Activated naive CD4-positive, alpha-beta T cell treated with anti-CD3 and anti-CD28 coated beads, Interleukin-2, amount 50 U/mL, for 72 hours (primary cell): ENCODE data around the gene CHGA. TPM values are rescaled to one million over a fixed set of nuclear protein-coding genes. Genes with fewer than 3 reads are reported as not detected.

Source experiments
- ATAC-seq, 2 donors: fragments of 150-1000 bp; cut with Tn5 transposase; 2 replicates each; pipeline ENCODE4 v1.10.0; 2021; ENCODE audit warnings: mild to moderate bottlenecking in 2 of 2, moderate library complexity in 2 of 2
- DNase-seq, 2 donors: peaks; one replicate each; pipeline ENCODE4 v3.0.0; 2021 to 2022; ENCODE audit warnings: low spot score in 2 of 2
- H3K27ac Mint-ChIP-seq, 2 donors: one replicate each; pipeline ENCODE4 v1.8.0; 2022; ENCODE audit warnings: mild to moderate bottlenecking in 2 of 2, mixed read lengths in 2 of 2
- H3K36me3 Mint-ChIP-seq, 2 donors: one replicate each; pipeline ENCODE4 v1.8.0; 2022; ENCODE audit warnings: mixed read lengths in 2 of 2
- H3K9me3 Mint-ChIP-seq, 2 donors: one replicate each; pipeline ENCODE4 v1.8.0; 2022; ENCODE audit warnings: mixed read lengths in 2 of 2
- total RNA-seq, 2 donors: library from RNA; stranded (reverse); gene quantifications; one replicate each; pipeline ENCODE4 v1.2.3, GENCODE V29; 2022

The CHGA gene
- total RNA-seq, 2 donors from 2014 or later: not detected

- Mint-ChIP-seq H3K27ac (no peak overlapping the region), H3K36me3 (peaks cover 0 to 10% of the 10 kb centered on the region in 2 donors), H3K9me3 (peaks cover 0 to 13% of the 10 kb centered on the region in 2 donors)
- DNase-seq (no peak), ATAC-seq (no peak)
Observed at GRCh38 chr14:92923744-92924103, 774 bp downstream of the CHGA start.

GRCh38 chr14:92924247-92924646 is 1.3 kb downstream of the CHGA start:
- no peak for ATAC-seq
- peaks cover 0 to 13% of the 10 kb centered on the region in 2 donors for H3K9me3 Mint-ChIP-seq
- H3K27ac Mint-ChIP-seq: no peak overlapping the region
- H3K36me3 Mint-ChIP-seq: peaks cover 0 to 10% of the 10 kb centered on the region in 2 donors
- no peak for DNase-seq

GRCh38 chr14:92925446-92925845 is 2.5 kb downstream of the CHGA start:
- H3K27ac Mint-ChIP-seq: no peak overlapping the region
- H3K9me3 Mint-ChIP-seq: peaks cover 0 to 13% of the 10 kb centered on the region in 2 donors
- ATAC-seq (no peak), DNase-seq (no peak)
- peaks cover 0 to 10% of the 10 kb centered on the region in 2 donors for H3K36me3 Mint-ChIP-seq

GRCh38 chr14:92926180-92926845 is 3.4 kb downstream of the CHGA start:
- Mint-ChIP-seq H3K36me3 (peaks cover 0 to 10% of the 10 kb centered on the region in 2 donors), H3K27ac (no peak overlapping the region), H3K9me3 (peaks cover 0 to 9% of the 10 kb centered on the region in 2 donors)
- ATAC-seq: no peak
- no peak for DNase-seq

GRCh38 chr14:92926931-92927330 is 4.0 kb downstream of the CHGA start:
- ATAC-seq (no peak), DNase-seq (no peak)
- Mint-ChIP-seq H3K36me3 (peaks cover 0 to 8% of the 10 kb centered on the region in 2 donors), H3K27ac (no peak overlapping the region), H3K9me3 (peaks cover 0 to 5% of the 10 kb centered on the region in 2 donors)

GRCh38 chr14:92927349-92928257 is 4.7 kb downstream of the CHGA start:
- H3K9me3 Mint-ChIP-seq: peaks cover 0 to under 1% of the 10 kb centered on the region in 2 donors
- H3K27ac Mint-ChIP-seq: no peak overlapping the region
- no peak for ATAC-seq

GRCh38 chr14:92928258-92928629 is 5.3 kb downstream of the CHGA start:
- no peak for ATAC-seq
- no peak overlapping the region for H3K27ac Mint-ChIP-seq
- no peaks in the 10 kb centered on the region for H3K9me3 Mint-ChIP-seq
- H3K36me3 Mint-ChIP-seq: no peaks in the 10 kb centered on the region
- no peak for DNase-seq

More at GRCh38 chr14:92927349-92928257, 4.7 kb downstream of the CHGA start:
- DNase-seq: no peak
- peaks cover 0 to 1% of the 10 kb centered on the region in 2 donors for H3K36me3 Mint-ChIP-seq

GRCh38 chr14:92928961-92929688 is 6.2 kb downstream of the CHGA start:
- DNase-seq (no peak), ATAC-seq (no peak)
- Mint-ChIP-seq H3K36me3 (no peaks in the 10 kb centered on the region), H3K27ac (no peak overlapping the region), H3K9me3 (no peaks in the 10 kb centered on the region)

GRCh38 chr14:92929689-92930608 is 7.0 kb downstream of the CHGA start:
- H3K9me3 Mint-ChIP-seq: no peaks in the 10 kb centered on the region
- DNase-seq (no peak), ATAC-seq (no peak)
- no peaks in the 10 kb centered on the region for H3K36me3 Mint-ChIP-seq
- no peak overlapping the region for H3K27ac Mint-ChIP-seq

- DNase-seq: no peak
- Mint-ChIP-seq H3K27ac (no peak overlapping the region), H3K9me3 (no peaks in the 10 kb centered on the region), H3K36me3 (no peaks in the 10 kb centered on the region)
- no peak for ATAC-seq
Observed at GRCh38 chr14:92930737-92931602, 8.0 kb downstream of the CHGA start.

GRCh38 chr14:92931681-92932447 is 8.9 kb downstream of the CHGA start:
- H3K9me3 Mint-ChIP-seq: no peaks in the 10 kb centered on the region
- no peak overlapping the region for H3K27ac Mint-ChIP-seq
- H3K36me3 Mint-ChIP-seq: no peaks in the 10 kb centered on the region
- ATAC-seq: no peak
- no peak for DNase-seq

- Mint-ChIP-seq H3K36me3 (no peaks in the 10 kb centered on the region), H3K9me3 (no peaks in the 10 kb centered on the region)
- DNase-seq: no peak
Observed at GRCh38 chr14:92932448-92933395, 9.8 kb downstream of the CHGA start.

GRCh38 chr14:92933481-92933880 is 10.5 kb downstream of the CHGA start:
- ATAC-seq (no peak), DNase-seq (no peak)
- Mint-ChIP-seq H3K36me3 (no peaks in the 10 kb centered on the region), H3K9me3 (no peaks in the 10 kb centered on the region), H3K27ac (no peak overlapping the region)

More at GRCh38 chr14:92932448-92933395, 9.8 kb downstream of the CHGA start:
- H3K27ac Mint-ChIP-seq: no peak overlapping the region
- ATAC-seq: no peak
